IMR-90 (cell line): ENCODE measurements around the gene RBM23. TPM values are rescaled to one million over a fixed set of nuclear protein-coding genes. Genes with fewer than 3 reads are reported as not detected.

Experiments
- MAFK ChIP-seq: IDR thresholded peaks from 2 replicates; pipeline ENCODE4 v1.6.1; 2012; ENCODE audit warnings: low read depth, low read length, improper control_type of control experiment
- MXI1 ChIP-seq: IDR thresholded peaks from 2 replicates; pipeline ENCODE4 v1.6.1; 2012; ENCODE audit warnings: low read depth, mild to moderate bottlenecking, low read length, moderate library complexity, borderline replicate concordance
- polyA plus RNA-seq, 3 experiments: library from polyadenylated mRNA; depleted of rRNA; stranded (reverse); fragments of >200 nt; gene quantifications; 2 replicates each; pipeline ENCODE4 v1.2.3, GENCODE V29; 2012; ENCODE audit warnings: low replicate concordance in 1 of 3
- total RNA-seq: library from RNA; depleted of rRNA; stranded (reverse); fragments of >200 nt; gene quantifications from 2 replicates; pipeline ENCODE4 v1.2.3, GENCODE V29; 2012
- TF ChIP-seq, protein P1 (sequence below): fragments of 150-350 bp; IDR thresholded peaks from 2 replicates; pipeline ENCODE4 v1.6.1; 2016; ENCODE audit warnings: low read depth, mild to moderate bottlenecking, low read length, moderate library complexity, borderline replicate concordance

Gene RBM23
- total and polyA plus RNA-seq, 2 of the 4 experiments (the other 2 are of a cell fraction) = 44.7 to 375 TPM

- TF ChIP-seq, protein P1, sequence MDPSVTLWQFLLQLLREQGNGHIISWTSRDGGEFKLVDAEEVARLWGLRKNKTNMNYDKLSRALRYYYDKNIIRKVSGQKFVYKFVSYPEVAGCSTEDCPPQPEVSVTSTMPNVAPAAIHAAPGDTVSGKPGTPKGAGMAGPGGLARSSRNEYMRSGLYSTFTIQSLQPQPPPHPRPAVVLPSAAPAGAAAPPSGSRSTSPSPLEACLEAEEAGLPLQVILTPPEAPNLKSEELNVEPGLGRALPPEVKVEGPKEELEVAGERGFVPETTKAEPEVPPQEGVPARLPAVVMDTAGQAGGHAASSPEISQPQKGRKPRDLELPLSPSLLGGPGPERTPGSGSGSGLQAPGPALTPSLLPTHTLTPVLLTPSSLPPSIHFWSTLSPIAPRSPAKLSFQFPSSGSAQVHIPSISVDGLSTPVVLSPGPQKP = no peak
- TF ChIP-seq MXI1 = peak; percentile 95; the same call in 1 of the 2 replicates
- no peak for TF ChIP-seq MAFK
Observed at GRCh38 chr14:22929104-22929960, 10.4 kb upstream of the RBM23 start, which contains the start of gene PRMT5 (continued).
